Left renal pelvis (tissue), 4 donors: Measurements from ENCODE around the gene CABLES2. TPM values are rescaled to one million over a fixed set of nuclear protein-coding genes. Genes with fewer than 3 reads are reported as not detected.
A peak's percentile ranks its signal among the peaks of the same experiment; 100 is the strongest.

Experiments used
- DNase-seq, 4 donors: peaks; one replicate each; pipeline ENCODE4 v3.0.0-alpha.2; 2013; ENCODE audit warnings: low read depth in 4 of 4, low spot score in 3 of 4
- polyA plus RNA-seq, 4 donors: library from polyadenylated mRNA; unstranded; fragments of 120-200 nt; gene quantifications; one replicate each; pipeline ENCODE4 v1.2.1, GENCODE V29; 2013; ENCODE audit not compliant: insufficient read length in 4 of 4

The CABLES2 gene
- polyA plus RNA-seq, 4 donors = 9.8 to 11.4 (median 10.5) TPM

DNA sequence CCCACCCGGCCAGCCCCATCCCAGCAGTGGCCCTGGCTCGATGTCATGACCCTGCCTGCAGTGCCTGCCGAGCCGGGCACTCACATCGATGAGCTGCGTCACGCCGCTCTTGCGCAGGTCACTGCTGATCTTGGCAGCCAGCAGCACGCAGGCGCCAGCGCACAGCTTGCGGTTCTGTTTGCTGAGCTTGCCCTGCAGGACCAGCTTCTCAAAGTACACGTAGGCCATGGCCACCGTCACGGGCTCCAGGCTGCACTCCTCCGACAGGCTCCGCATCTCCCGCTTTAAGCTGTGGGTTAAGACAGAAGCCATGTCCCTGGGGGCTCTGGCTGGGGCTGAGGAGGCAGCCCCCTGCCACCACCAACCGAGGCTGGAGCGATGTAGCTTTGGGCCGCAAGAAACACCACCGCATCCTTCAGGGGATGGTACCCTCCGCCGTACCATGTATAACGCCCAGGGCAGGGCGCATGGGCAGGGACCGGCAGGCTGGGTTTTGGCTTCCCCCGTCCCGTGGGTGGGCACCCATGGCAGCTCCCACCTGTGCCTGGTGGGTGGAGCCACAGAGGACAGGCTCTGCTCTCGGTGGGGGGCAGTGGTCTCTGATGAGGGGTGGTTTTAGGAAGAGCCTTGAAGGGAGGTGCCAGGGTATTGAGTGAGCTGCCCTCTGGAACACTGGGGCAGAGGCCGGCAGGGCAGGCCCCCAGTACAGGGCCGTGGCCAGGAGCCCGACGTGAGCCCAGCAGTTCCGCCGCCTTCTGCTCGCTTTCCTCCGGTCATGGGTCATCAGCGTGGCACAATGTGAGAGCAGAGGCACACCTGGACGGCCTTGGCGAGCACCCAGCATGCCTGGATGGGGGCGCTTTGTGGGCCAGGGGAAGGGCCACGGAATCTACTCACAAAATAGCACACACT, 15.7 kb downstream of the CABLES2 start:
- DNase-seq = no peak

DNA sequence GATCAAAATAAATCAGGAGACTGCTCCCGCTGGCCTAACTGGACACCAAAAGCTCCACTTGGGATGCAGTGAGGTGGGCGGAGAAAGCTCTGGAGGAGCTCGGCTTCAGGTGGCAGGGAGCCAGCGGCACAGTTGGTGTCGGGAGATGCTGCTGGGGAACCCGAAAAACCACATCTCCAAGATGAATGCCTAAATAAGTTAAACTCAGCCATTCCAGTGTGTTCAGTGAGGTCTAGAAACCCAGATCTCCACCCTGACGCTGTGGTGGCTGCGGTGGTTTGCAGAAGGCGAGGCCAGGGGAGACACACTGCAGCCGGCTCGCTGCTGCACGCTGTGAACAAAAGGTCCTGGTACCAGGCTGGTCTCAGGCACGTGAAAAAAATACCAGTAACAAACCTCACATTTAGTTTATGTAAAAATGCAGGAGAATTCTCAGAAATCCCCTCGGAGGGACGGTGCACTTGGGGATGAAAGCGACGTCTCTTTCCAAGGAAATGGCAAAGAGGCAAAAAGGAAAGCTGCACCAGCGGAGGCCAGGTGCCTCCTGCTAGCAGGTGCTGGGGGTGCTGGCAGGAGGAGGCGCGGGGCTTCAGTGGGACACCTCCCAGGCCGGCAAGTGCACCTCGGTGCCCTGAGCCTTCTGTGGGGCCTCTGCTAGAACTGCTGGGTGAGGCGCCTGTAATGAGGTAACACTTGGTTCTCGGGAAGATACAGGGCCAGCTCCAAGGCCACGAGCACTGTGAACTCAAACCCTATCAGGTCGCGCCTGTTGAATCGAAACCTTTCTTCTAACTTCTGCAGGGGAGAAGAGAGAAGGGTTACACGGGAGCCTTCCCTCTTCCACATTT, 16.5 kb downstream of the CABLES2 start:
- DNase-seq = no peak

- DNase-seq = no peak
Observed at GRCh38 chr20:62389601-62390087, 17.4 kb downstream of the CABLES2 start.

- DNase-seq = no peak
Observed at GRCh38 chr20:62388839-62389600, 18.1 kb downstream of the CABLES2 start.

DNA sequence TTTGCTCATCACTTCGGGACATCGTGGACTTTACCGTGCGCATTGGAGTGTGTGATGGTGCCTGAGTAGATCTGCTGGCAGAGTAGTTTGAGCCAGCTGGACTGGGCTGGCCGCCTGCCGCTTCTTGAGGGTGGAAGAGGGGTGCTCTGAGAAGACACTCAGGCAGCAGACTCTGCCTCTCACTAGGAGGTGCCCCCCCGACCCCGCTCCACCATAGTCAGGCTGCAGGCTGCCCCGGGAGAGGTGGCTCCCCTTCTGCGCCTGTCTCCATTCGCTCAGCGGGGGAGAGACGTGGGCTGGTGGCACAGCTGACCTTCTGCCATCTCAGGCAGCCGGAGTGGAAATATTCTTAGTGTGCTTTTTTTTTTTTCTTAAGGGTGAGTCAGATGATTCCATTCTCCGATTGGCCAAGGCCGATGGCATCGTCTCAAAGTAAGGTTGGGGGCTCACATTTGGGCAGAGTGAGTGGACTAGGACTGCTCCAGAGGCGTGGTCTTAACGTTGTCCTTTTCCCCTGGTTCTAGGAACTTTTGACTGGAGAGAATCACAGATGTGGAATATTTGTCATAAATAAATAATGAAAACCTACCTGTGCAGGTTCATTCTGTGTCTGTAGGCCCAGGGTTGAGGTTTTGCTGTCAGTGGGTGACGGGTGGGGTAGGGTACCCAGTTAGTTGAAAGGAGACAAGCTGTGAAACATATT, 19.0 kb downstream of the CABLES2 start:
- no peak for DNase-seq

GRCh38 chr20:62387219-62387913, 19.7 kb downstream of the CABLES2 start:
- DNase-seq = no peak

GRCh38 chr20:62386383-62387218, 20.5 kb downstream of the CABLES2 start, which contains the start of gene RPS21:
RPS21 (plus strand) TSS chr20:62387103; CDS start chr20:62387339, 236 bp downstream.
- peak in 2 of 4 donors; percentile 77 to 88 for DNase-seq

DNA sequence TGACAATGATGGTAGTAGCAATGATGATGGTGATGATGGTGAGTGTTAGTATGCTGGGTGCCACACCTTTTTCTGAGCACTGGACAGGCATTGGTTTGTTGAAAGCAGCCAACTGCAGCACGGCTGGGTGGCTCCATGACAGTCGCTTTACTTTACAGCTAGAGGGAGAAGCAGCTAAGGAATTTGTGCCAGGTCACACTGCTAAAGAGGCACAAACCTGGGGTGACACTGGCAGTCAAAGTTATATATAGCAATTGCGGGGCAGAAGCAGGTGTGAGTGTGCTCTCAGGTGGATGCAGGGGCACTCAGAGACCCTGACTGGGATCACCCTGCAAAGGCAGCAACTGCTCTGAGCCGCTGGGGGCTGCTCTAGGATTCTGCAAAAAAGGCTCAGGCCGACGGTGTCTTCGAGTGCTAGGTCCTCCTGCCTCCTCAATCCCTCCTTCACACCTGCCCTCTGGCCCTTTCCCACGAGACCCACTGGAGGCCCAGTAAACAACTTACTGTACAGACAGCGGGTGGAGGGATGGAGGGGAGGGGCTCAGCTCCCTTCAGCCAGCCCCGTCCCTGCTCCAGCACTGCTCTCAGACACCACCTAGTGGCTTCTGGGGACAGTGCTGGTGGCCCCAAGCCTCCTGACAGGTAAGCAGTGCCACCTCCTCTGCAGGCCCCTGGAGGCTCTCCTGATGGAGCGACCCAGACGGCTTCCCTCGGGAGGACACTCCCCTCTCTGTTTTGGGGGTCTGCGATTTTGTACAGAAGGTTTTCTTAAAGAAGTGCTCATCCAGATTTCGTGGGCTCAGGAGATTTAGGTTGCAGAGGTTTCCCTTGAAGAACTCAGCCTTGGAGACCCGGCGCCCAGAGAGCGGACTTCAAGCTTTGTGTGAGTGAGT, 24.5 kb downstream of the CABLES2 start:
- no peak for DNase-seq

DNA sequence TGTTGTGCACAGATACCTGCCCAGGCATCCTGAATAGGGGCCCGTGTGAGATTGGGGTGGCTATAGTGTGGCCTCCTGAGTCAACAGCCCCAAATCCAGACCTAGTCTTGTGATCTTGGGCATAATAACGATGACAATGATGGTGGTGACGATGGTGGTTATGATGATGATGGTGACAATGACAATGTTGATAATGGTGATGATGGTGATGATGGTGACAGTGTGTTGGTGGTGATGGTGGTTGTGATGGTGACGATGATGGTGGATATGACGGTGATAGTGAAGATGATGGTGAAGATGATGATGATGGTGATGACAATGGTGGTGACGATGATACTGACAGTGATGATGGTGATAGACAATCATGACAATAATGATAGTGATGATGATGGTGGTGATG, 25.2 kb downstream of the CABLES2 start:
- no peak for DNase-seq

DNA sequence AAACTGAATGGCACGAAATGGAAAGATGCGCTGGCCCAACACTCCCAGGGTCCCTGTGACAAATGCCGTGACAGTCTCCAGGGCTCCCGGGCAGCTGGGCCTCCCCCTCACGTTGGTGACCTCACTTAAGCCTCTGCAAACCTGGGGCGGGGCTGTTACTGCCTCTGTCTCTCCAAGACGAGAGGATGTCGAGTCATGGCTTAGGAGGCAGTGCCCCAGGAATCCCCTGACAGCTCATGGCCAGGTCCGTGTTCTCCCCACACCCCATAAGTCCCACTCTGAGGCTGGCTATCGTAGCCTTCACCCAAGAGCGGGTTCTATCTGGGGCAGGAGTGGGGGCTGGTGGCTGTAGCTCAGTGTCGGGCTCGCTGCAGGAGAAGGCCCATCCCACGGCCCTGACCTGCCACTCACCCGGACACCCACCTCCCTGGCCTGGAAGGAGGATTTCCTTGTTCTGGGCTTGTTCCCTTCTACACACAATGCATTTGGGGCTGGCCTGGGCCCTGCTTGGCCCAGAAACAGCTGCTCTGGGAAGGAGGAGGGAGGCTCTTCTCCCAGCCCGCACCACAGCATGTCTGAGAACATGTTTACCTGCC, 25.8 kb downstream of the CABLES2 start:
- no peak for DNase-seq

DNA sequence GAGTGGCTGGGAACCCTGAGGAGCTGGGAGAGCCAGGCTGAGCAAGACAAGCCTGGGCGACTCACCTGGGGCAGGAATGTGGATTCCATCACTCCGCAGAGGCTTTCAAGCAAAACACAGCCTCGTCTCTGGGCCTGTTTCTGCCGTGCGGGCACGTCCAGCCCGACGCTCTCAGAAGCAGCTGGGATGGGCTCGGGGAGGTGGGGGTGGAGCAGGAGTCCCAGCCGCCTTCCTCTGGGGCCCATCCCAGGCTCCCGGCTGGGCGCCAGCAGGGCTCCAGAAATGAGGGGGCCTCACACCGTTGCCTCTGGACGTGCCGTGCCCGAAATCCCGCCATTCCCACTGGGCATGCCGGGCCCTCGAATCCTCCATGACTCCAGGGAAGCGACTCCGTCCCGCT, 28.9 kb downstream of the CABLES2 start:
- no peak for DNase-seq

DNA sequence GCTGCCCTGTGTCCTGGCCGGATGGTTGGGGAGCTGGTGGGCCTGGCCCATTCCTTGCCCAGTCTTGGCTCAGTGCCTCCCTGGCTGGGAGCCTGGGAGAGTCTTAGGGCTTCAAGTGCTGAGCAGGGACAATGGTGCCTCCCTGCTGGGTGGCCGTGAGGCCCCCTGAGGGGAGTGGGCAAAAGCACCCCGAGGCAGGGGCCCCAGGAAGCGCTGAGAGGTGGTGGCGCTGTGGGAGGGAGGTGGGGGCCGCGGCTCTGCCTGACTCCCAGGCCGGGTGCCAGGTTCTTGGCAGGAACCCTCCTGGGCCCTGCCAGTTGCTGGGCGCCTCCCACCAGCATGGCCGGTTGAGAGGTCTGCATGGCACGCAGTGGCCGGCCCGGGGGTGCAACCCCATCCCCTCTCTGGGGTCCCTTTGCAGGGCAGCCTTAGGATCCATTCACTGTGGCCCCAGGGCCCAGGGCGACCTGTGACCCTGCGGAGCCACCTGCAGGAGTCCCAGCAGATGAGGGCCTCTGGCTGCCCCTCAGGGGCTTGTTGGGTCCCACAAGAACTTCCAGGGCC, 29.4 kb downstream of the CABLES2 start:
- no peak for DNase-seq

DNA sequence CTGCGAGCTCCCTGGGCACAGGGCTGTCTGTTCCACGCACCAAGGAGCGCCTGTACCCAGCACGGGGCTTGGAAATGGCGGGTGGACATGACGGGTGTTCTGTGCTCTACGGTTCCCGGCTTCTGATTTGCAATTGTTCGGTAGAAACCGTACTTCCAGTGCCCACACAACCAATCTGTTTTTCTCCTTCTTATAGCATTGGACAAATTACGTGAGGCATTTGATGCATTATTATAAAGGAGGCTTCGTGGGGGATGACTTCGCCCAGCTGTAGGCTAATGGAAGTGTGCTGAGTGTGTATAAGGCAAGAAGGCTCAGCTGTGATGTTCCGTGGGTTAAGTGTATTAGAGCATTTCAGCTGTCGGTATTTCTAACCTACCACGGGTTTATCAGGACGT, 30.0 kb downstream of the CABLES2 start:
- DNase-seq = no peak

GRCh38 chr20:62376112-62377063, 30.7 kb downstream of the CABLES2 start:
- no peak for DNase-seq

- no peak for DNase-seq
Observed at GRCh38 chr20:62374331-62375152, 32.5 kb downstream of the CABLES2 start.
